ENCODE data around the gene RSPO3. TPM values are rescaled to one million over a fixed set of nuclear protein-coding genes. Genes with fewer than 3 reads are reported as not detected.

Gene RSPO3
- total RNA-seq, 1 experiment from 2014 or later: 0.11 TPM

DNA sequence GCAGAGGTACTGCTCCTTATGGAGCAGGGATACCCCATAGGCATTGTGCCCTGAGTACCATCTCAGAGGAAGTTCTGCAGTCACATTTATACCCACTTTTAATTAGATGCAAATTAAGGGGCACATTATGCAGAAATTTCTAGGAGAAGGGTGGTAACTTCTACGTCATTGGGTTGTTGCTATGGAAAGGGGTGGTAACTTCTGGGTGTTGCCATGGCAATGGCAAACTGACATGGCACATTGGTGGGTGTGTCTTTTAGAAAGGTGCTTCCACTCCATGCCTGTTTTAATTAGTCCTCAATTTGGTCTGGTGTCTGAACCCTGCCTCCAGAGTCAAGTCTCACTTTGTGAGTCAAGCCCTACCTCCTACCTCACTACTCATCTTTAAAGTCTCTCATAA, 42.0 kb downstream of the RSPO3 start:
- no peaks in the 10 kb centered on the region for H3K27me3 ChIP-seq (replicated peaks; ENCODE audit: control insufficient read depth, insufficient read depth, low read length)
- intact Hi-C loops (cut with micrococcal nuclease; ENCODE audit: unreplicated experiment): no loop called here
- CTCF ChIA-PET: no interaction called here
- H3K9me3 Mint-ChIP-seq (ENCODE audit: unreplicated experiment): no peaks in the 10 kb centered on the region
- no peak for TF ChIP-seq CTCF (IDR thresholded peaks at IDR 0.05; ENCODE audit: insufficient read depth in 1 of 2, low read depth in 1 of 2, low read length in 1 of 2, severe bottlenecking in 1 of 2, unreplicated experiment in 1 of 2)
- POLR2A ChIA-PET: no interaction called here
- H3K4me1 ChIP-seq: no peaks in the 10 kb centered on the region
- peaks cover 3% of the 10 kb centered on the region for H3K27me3 Mint-ChIP-seq (ENCODE audit: insufficient read depth, unreplicated experiment)
- no peak for DNase-seq
- H3K4me1 Mint-ChIP-seq (ENCODE audit: low read depth, unreplicated experiment): no peaks in the 10 kb centered on the region
- H3K4me3 Mint-ChIP-seq (ENCODE audit: unreplicated experiment): no peak overlapping the region
- no peaks in the 10 kb centered on the region for H3K36me3 Mint-ChIP-seq (ENCODE audit: insufficient read depth, unreplicated experiment)
- BruUV-seq (replicated peaks): no TSS peak
- no peaks in the 10 kb centered on the region for H3K9me3 ChIP-seq
- no peak overlapping the region for H3K4me3 ChIP-seq (ENCODE audit: low read depth, low read length)
- no peaks in the 10 kb centered on the region for H3K36me3 ChIP-seq (ENCODE audit: control insufficient read depth, insufficient read depth, low read length)
- H3K27ac Mint-ChIP-seq (ENCODE audit: unreplicated experiment): no peak overlapping the region

GRCh38 chr6:127162836-127163235, 44.4 kb downstream of the RSPO3 start:
- intact Hi-C loops (cut with micrococcal nuclease; ENCODE audit: unreplicated experiment): no loop called here
- POLR2A ChIA-PET: no interaction called here
- TF ChIP-seq CTCF (IDR thresholded peaks at IDR 0.05; ENCODE audit: insufficient read depth in 1 of 2, low read depth in 1 of 2, low read length in 1 of 2, severe bottlenecking in 1 of 2, unreplicated experiment in 1 of 2): no peak
- no peaks in the 10 kb centered on the region for H3K9me3 Mint-ChIP-seq (ENCODE audit: unreplicated experiment)
- H3K4me3 Mint-ChIP-seq (ENCODE audit: unreplicated experiment): no peak overlapping the region
- H3K4me1 Mint-ChIP-seq (ENCODE audit: low read depth, unreplicated experiment): no peaks in the 10 kb centered on the region
- no peaks in the 10 kb centered on the region for H3K4me1 ChIP-seq
- CTCF ChIA-PET: no interaction called here
- H3K27me3 Mint-ChIP-seq (ENCODE audit: insufficient read depth, unreplicated experiment): no peaks in the 10 kb centered on the region
- H3K9me3 ChIP-seq: no peaks in the 10 kb centered on the region
- H3K36me3 ChIP-seq (ENCODE audit: control insufficient read depth, insufficient read depth, low read length): no peaks in the 10 kb centered on the region
- H3K27me3 ChIP-seq (replicated peaks; ENCODE audit: control insufficient read depth, insufficient read depth, low read length): no peaks in the 10 kb centered on the region
- no TSS peak for BruUV-seq (replicated peaks)
- H3K4me3 ChIP-seq (ENCODE audit: low read depth, low read length): no peak overlapping the region
- no peak for DNase-seq
- H3K27ac Mint-ChIP-seq (ENCODE audit: unreplicated experiment): no peak overlapping the region
- no peaks in the 10 kb centered on the region for H3K36me3 Mint-ChIP-seq (ENCODE audit: insufficient read depth, unreplicated experiment)

- H3K27me3 ChIP-seq (replicated peaks; ENCODE audit: control insufficient read depth, insufficient read depth, low read length): no peaks in the 10 kb centered on the region
- Mint-ChIP-seq H3K27me3 (ENCODE audit: insufficient read depth, unreplicated experiment) (no peaks in the 10 kb centered on the region), H3K27ac (ENCODE audit: unreplicated experiment) (no peak overlapping the region), H3K36me3 (ENCODE audit: insufficient read depth, unreplicated experiment) (no peaks in the 10 kb centered on the region), H3K9me3 (ENCODE audit: unreplicated experiment) (no peaks in the 10 kb centered on the region), H3K4me3 (ENCODE audit: unreplicated experiment) (no peak overlapping the region), H3K4me1 (ENCODE audit: low read depth, unreplicated experiment) (no peaks in the 10 kb centered on the region)
- CTCF ChIA-PET: no interaction called here
- no peak for TF ChIP-seq CTCF (IDR thresholded peaks at IDR 0.05; ENCODE audit: insufficient read depth in 1 of 2, low read depth in 1 of 2, low read length in 1 of 2, severe bottlenecking in 1 of 2, unreplicated experiment in 1 of 2)
- intact Hi-C loops (cut with micrococcal nuclease; ENCODE audit: unreplicated experiment): no loop called here
- no peaks in the 10 kb centered on the region for H3K36me3 ChIP-seq (ENCODE audit: control insufficient read depth, insufficient read depth, low read length)
- POLR2A ChIA-PET: no interaction called here
- H3K4me1 ChIP-seq: no peaks in the 10 kb centered on the region
- H3K4me3 ChIP-seq (ENCODE audit: low read depth, low read length): no peak overlapping the region
- BruUV-seq (replicated peaks): no TSS peak
- no peak for DNase-seq
- no peaks in the 10 kb centered on the region for H3K9me3 ChIP-seq
Observed at GRCh38 chr6:127164036-127164435, 45.6 kb downstream of the RSPO3 start.
